ENCODE results near the gene SLC27A2. TPM values are rescaled to one million over a fixed set of nuclear protein-coding genes. Genes with fewer than 3 reads are reported as not detected.
"Not testable (repeated sequence)": the region's sequence is repeated elsewhere in the genome, so short reads cannot be mapped to it uniquely, and the experiment has no call there.

The SLC27A2 gene
- 10 to 100 TPM in 2 of 4 donors, 1 to 10 TPM in 2; 4.3 to 81.2 (median 11.3) TPM for polyA plus RNA-seq
- long read RNA-seq, donor 1, result 0 reads
- long read RNA-seq, donor 2, partial matches to known transcripts, result 0 of 3 reads
- long read RNA-seq, donor 2, other reads (novel, unspliced or antisense), result 0 of 3 reads
- long read RNA-seq, donor 3, transcript SLC27A2-201 (10 exons, 2,394 nt), result major isoform, 6 of 11 reads
- long read RNA-seq, donor 3, partial matches to known transcripts, result 5 of 11 reads
- long read RNA-seq, donor 3, other reads (novel, unspliced or antisense), result 0 of 11 reads
- long read RNA-seq, donor 4, result 0 reads
- long read RNA-seq, donor 5, partial matches to known transcripts, result 6 of 6 reads
- long read RNA-seq, donor 5, other reads (novel, unspliced or antisense), result 0 of 6 reads
- long read RNA-seq, donor 6, transcript SLC27A2-201 (10 exons, 2,394 nt), result major isoform, 7 of 21 reads
- long read RNA-seq, donor 6, partial matches to known transcripts, result 13 of 21 reads
- long read RNA-seq, donor 6, other reads (novel, unspliced or antisense), result 0 of 21 reads
- long read RNA-seq, donor 7, result 0 reads
- long read RNA-seq, donor 8, result 0 reads
- long read RNA-seq, donor 9, partial matches to known transcripts, result 0 of 1 reads
- long read RNA-seq, donor 9, other reads (novel, unspliced or antisense), result 0 of 1 reads
- long read RNA-seq, donor 10, transcript SLC27A2-201 (10 exons, 2,394 nt), result major isoform, 18 of 29 reads
- long read RNA-seq, donor 10, partial matches to known transcripts, result 11 of 29 reads
- long read RNA-seq, donor 10, other reads (novel, unspliced or antisense), result 0 of 29 reads

DNA sequence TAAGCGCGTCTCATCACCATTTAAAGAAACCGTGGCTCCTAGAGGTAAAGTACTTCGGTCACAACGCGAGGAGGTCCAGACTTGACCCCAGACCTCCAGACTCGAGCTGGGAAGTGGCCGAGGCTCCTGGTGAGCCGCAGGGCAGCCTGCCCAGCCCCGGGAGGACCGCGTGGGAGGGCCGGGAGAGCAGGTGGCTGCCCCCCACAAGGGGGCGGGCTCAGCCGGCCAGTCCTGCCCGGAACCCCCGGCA, at the start of gene SLC27A2:
Gene SLC27A2, plus strand, starts transcription at position 228 of the 250 bp plus-strand sequence. CDS start 232 bp downstream, outside the sequence.
- no peak for FAIRE-seq
- H3K27me3 ChIP-seq (ENCODE audit: control insufficient read depth in 3 of 3, insufficient read depth in 3 of 3, low read length in 3 of 3), result peaks cover 0 to 2% (median 0%) of the 10 kb centered on the region in 3 donors
- 2 to 3% (median 2%) methylated on average over 17 of the region's 17 CpGs for WGBS, 3 donors
- DNase-seq, result no peak
- no peaks in the 10 kb centered on the region for H3K9me3 ChIP-seq (ENCODE audit: control insufficient read depth in 2 of 2, insufficient read depth in 1 of 2, low read depth in 1 of 2, low read length in 1 of 2)
- H3K27ac ChIP-seq (ENCODE audit: low read depth in 1 of 3, low read length in 2 of 3), result peak within 1 kb of the TSS in 1 of 3 donors; percentile 36
- peaks cover 0 to 33% (median 0%) of the 10 kb centered on the region in 3 donors for H3K4me1 ChIP-seq (ENCODE audit: control insufficient read depth in 3 of 3, insufficient read depth in 2 of 3, low read depth in 1 of 3, low read length in 2 of 3)
- peak within 1 kb of the TSS; percentile 50 to 88 (median 65) for H3K4me3 ChIP-seq (ENCODE audit: low read depth in 1 of 3, low read length in 3 of 3)
- peaks cover 0 to 3% (median 0%) of the 10 kb centered on the region in 3 donors for H3K36me3 ChIP-seq (ENCODE audit: control insufficient read depth in 3 of 3, insufficient read depth in 2 of 3, low read depth in 1 of 3, low read length in 3 of 3)

DNA sequence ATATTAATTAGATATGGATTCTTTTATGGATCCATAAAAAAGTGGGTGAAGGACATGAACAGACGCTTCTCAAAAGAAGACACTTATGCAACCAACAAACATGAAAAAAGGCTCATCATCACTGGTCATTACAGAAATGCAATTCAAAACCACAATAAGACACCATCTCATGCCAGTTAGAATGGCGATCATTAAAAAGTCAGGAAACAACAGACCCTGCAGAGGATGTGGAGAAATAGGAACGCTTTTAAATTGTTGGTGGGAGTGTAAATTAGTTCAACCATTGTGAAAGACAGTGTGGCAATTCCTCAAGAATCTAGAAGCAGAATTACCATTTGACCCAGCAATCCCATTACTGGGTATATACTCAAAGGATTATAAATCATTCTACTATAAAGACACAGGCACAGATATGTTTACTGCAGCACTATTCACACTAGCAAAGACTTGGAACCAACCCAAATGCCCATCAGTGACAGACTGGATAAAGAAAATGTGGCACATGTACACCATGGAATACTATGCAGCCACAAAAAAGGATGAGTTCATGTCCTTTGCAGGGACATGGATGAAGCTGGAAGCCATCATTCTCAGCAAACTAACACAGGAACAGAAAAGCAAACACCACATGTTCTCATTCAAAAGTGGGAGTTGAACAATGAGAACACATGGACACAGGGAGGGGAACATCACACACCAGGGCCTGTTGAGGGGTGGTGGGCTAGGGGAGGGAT, 49.6 kb upstream of the SLC27A2 start:
- H3K4me1 ChIP-seq (ENCODE audit: control insufficient read depth in 3 of 3, insufficient read depth in 2 of 3, low read depth in 1 of 3, low read length in 2 of 3); H3K36me3 ChIP-seq (ENCODE audit: control insufficient read depth in 3 of 3, insufficient read depth in 2 of 3, low read depth in 1 of 3, low read length in 3 of 3); DNase-seq; H3K27ac ChIP-seq (ENCODE audit: low read depth in 1 of 3, low read length in 2 of 3); H3K27me3 ChIP-seq (ENCODE audit: control insufficient read depth in 3 of 3, insufficient read depth in 3 of 3, low read length in 3 of 3); FAIRE-seq; H3K9me3 ChIP-seq (ENCODE audit: control insufficient read depth in 2 of 2, insufficient read depth in 1 of 2, low read depth in 1 of 2, low read length in 1 of 2); H3K4me3 ChIP-seq (ENCODE audit: low read depth in 1 of 3, low read length in 3 of 3): not testable (repeated sequence)
- WGBS, 3 donors, result 93 to 98% (median 96%) methylated on average over 3 of the region's 3 CpGs

DNA sequence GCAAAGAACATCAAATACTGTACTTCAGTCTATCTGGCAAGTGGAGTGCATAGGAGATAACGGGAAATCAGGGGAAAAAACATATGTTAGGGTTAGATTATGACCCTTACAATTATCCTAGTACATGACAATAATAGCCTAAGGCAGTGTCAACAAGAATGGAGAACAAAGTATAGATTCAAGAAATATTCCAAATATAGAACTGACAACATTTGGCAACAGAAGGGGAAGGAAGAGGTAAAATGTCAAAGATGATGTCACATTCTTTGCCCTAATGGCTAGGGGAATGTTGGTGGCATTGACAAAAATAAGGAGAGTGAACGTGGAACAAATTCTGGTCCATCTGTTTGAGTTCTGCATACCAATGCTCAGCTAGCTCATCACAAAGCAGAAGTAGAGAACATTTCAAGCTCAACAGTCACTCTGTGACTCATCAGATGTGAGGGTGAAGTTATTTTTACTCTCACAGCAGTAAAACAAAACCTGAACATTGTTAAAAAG, 47.4 kb upstream of the SLC27A2 start:
- H3K4me3 ChIP-seq (ENCODE audit: low read depth in 1 of 3, low read length in 3 of 3), result no peak overlapping the region
- H3K27me3 ChIP-seq (ENCODE audit: control insufficient read depth in 3 of 3, insufficient read depth in 3 of 3, low read length in 3 of 3), result no peaks in the 10 kb centered on the region
- no peaks in the 10 kb centered on the region for H3K4me1 ChIP-seq (ENCODE audit: control insufficient read depth in 3 of 3, insufficient read depth in 2 of 3, low read depth in 1 of 3, low read length in 2 of 3)
- no peaks in the 10 kb centered on the region for H3K9me3 ChIP-seq (ENCODE audit: control insufficient read depth in 2 of 2, insufficient read depth in 1 of 2, low read depth in 1 of 2, low read length in 1 of 2)
- H3K36me3 ChIP-seq (ENCODE audit: control insufficient read depth in 3 of 3, insufficient read depth in 2 of 3, low read depth in 1 of 3, low read length in 3 of 3), result no peaks in the 10 kb centered on the region
- WGBS, 3 donors, result 37 to 47% (median 45%) methylated on average over 2 of the region's 2 CpGs
- no peak for DNase-seq
- H3K27ac ChIP-seq (ENCODE audit: low read depth in 1 of 3, low read length in 2 of 3), result no peak overlapping the region
- FAIRE-seq, result no peak

DNA sequence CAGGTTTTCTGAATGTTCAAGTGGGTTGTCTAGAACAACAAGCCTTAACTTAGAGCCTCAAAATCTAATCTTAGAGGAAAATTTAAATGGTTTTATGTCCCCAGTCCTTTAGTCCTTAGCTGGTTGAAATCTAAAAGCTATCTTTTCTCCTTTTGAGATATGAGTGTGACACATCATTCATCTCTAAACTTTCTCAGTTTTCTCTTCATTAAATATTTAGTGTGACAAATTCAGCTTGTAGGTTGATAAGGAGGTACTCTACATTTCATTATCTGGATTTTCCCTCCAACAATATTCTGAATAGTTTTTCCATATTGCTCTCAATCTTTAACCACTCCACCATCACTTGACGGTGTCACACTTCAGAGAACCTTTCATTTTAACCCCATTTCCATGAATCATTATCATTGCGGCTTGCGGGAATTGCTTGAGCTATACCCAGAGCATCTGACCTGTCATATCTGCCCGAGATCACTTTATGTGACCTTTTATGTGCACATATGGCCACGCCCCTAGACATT, 46.9 kb upstream of the SLC27A2 start:
- Histone ChIP-seq H3K27ac (ENCODE audit: low read depth in 1 of 3, low read length in 2 of 3) (no peak overlapping the region), H3K27me3 (ENCODE audit: control insufficient read depth in 3 of 3, insufficient read depth in 3 of 3, low read length in 3 of 3) (no peaks in the 10 kb centered on the region), H3K9me3 (ENCODE audit: control insufficient read depth in 2 of 2, insufficient read depth in 1 of 2, low read depth in 1 of 2, low read length in 1 of 2) (no peaks in the 10 kb centered on the region), H3K4me1 (ENCODE audit: control insufficient read depth in 3 of 3, insufficient read depth in 2 of 3, low read depth in 1 of 3, low read length in 2 of 3) (no peaks in the 10 kb centered on the region), H3K4me3 (ENCODE audit: low read depth in 1 of 3, low read length in 3 of 3) (no peak overlapping the region), H3K36me3 (ENCODE audit: control insufficient read depth in 3 of 3, insufficient read depth in 2 of 3, low read depth in 1 of 3, low read length in 3 of 3) (no peaks in the 10 kb centered on the region)
- WGBS, 3 donors, result 68 to 78% (median 70%) methylated on average over 5 of the region's 5 CpGs
- no peak for FAIRE-seq
- no peak for DNase-seq

DNA sequence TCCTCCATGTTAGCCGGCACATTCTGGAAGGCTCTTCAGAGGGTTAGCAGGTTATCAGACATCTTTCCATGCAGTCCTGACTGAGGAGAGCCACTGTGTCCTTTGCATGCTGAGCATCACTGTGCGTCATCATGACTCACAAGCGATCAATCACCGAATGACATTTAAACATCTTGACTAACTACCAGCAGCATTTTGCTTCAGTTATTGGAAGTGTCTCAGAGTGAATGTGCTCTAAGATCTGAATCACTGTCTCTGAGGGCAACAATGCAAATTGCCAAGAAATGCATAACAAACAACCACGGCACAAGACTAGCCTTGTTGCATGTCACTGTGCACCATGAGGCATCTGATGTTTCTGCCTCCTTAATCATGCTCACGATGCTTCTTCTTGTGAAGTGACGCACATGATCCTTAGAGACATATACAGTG, 44.6 kb upstream of the SLC27A2 start:
- Histone ChIP-seq H3K27me3 (ENCODE audit: control insufficient read depth in 3 of 3, insufficient read depth in 3 of 3, low read length in 3 of 3) (no peaks in the 10 kb centered on the region), H3K4me3 (ENCODE audit: low read depth in 1 of 3, low read length in 3 of 3) (no peak overlapping the region), H3K4me1 (ENCODE audit: control insufficient read depth in 3 of 3, insufficient read depth in 2 of 3, low read depth in 1 of 3, low read length in 2 of 3) (no peaks in the 10 kb centered on the region), H3K36me3 (ENCODE audit: control insufficient read depth in 3 of 3, insufficient read depth in 2 of 3, low read depth in 1 of 3, low read length in 3 of 3) (no peaks in the 10 kb centered on the region), H3K27ac (ENCODE audit: low read depth in 1 of 3, low read length in 2 of 3) (no peak overlapping the region), H3K9me3 (ENCODE audit: control insufficient read depth in 2 of 2, insufficient read depth in 1 of 2, low read depth in 1 of 2, low read length in 1 of 2) (no peaks in the 10 kb centered on the region)
- DNase-seq (no peak), FAIRE-seq (no peak)
- WGBS, 3 donors, result 77 to 92% (median 78%) methylated on average over 7 of the region's 7 CpGs

DNA sequence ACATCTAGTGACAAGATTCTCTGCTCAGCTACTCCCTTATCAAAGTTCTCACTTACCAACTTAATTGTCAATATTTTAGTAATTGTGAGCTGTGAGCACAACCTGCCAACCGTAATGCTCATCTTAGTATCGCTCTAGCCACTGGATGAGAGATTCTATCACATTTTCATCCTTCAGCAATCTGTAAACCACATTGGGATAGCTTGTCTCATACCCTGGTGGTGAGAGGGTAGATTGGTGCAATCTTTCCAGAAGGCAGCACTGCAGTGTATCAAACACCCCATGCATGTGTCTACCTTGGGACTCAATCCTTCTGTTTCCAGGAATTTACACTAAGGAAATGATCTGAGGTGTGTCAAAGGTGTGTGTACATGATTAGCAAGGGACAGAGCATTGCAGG, 44.1 kb upstream of the SLC27A2 start:
- Histone ChIP-seq H3K4me3 (ENCODE audit: low read depth in 1 of 3, low read length in 3 of 3) (no peak overlapping the region), H3K27me3 (ENCODE audit: control insufficient read depth in 3 of 3, insufficient read depth in 3 of 3, low read length in 3 of 3) (no peaks in the 10 kb centered on the region), H3K36me3 (ENCODE audit: control insufficient read depth in 3 of 3, insufficient read depth in 2 of 3, low read depth in 1 of 3, low read length in 3 of 3) (no peaks in the 10 kb centered on the region), H3K9me3 (ENCODE audit: control insufficient read depth in 2 of 2, insufficient read depth in 1 of 2, low read depth in 1 of 2, low read length in 1 of 2) (no peaks in the 10 kb centered on the region), H3K4me1 (ENCODE audit: control insufficient read depth in 3 of 3, insufficient read depth in 2 of 3, low read depth in 1 of 3, low read length in 2 of 3) (no peaks in the 10 kb centered on the region), H3K27ac (ENCODE audit: low read depth in 1 of 3, low read length in 2 of 3) (no peak overlapping the region)
- WGBS, 3 donors, result 88 to 91% (median 88%) methylated on average over 2 of the region's 2 CpGs
- DNase-seq (no peak), FAIRE-seq (no peak)

DNA sequence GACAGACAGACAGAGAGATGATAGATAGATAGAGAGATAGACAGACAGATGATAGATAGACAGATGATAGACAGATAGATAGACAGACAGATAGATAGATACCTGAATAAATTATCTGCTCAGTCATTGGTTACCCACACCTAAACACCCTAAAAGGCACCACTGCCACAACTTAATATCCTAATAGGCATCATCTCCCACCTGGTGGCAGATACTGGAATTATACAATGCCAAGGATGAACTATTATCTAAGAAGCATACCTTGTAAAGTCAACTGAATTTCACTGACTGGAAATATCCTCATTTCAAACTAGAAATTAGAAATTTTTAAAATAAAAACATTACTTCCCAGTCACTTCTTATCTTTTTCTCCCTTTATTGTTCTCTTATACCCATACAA, 43.6 kb upstream of the SLC27A2 start:
- Histone ChIP-seq H3K36me3 (ENCODE audit: control insufficient read depth in 3 of 3, insufficient read depth in 2 of 3, low read depth in 1 of 3, low read length in 3 of 3) (no peaks in the 10 kb centered on the region), H3K4me3 (ENCODE audit: low read depth in 1 of 3, low read length in 3 of 3) (no peak overlapping the region), H3K9me3 (ENCODE audit: control insufficient read depth in 2 of 2, insufficient read depth in 1 of 2, low read depth in 1 of 2, low read length in 1 of 2) (no peaks in the 10 kb centered on the region), H3K27me3 (ENCODE audit: control insufficient read depth in 3 of 3, insufficient read depth in 3 of 3, low read length in 3 of 3) (no peaks in the 10 kb centered on the region), H3K27ac (ENCODE audit: low read depth in 1 of 3, low read length in 2 of 3) (no peak overlapping the region), H3K4me1 (ENCODE audit: control insufficient read depth in 3 of 3, insufficient read depth in 2 of 3, low read depth in 1 of 3, low read length in 2 of 3) (no peaks in the 10 kb centered on the region)
- DNase-seq, result no peak
- no peak for FAIRE-seq

DNA sequence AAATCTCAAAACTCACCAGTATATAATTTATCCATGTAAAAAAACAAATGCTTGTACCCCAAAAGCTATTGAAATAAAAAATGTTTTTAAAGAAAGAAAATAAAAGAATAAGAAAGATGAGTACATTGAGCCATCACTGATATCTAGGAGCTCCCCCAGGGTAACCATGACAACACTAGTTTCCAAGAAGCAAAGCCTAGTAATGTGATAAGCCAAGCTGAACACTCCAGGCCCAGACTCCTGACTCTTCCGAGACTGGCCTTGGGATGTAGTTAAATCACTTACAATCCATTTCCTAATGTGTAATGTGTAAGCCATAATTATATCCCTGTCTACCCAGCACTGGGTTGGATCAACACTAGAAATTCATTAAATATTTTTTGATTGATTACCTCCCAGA, 41.9 kb upstream of the SLC27A2 start:
- WGBS, 3 donors, result 0 to 2% (median 0%) methylated on average over 1 of the region's 1 CpG
- FAIRE-seq (no peak), DNase-seq (peak in 1 of 2 donors; percentile 16)

More for the DNA sequence above, 41.9 kb upstream of the SLC27A2 start:
- Histone ChIP-seq H3K4me3 (ENCODE audit: low read depth in 1 of 3, low read length in 3 of 3) (no peak overlapping the region), H3K27ac (ENCODE audit: low read depth in 1 of 3, low read length in 2 of 3) (no peak overlapping the region), H3K27me3 (ENCODE audit: control insufficient read depth in 3 of 3, insufficient read depth in 3 of 3, low read length in 3 of 3) (no peaks in the 10 kb centered on the region), H3K36me3 (ENCODE audit: control insufficient read depth in 3 of 3, insufficient read depth in 2 of 3, low read depth in 1 of 3, low read length in 3 of 3) (no peaks in the 10 kb centered on the region), H3K4me1 (ENCODE audit: control insufficient read depth in 3 of 3, insufficient read depth in 2 of 3, low read depth in 1 of 3, low read length in 2 of 3) (no peaks in the 10 kb centered on the region), H3K9me3 (ENCODE audit: control insufficient read depth in 2 of 2, insufficient read depth in 1 of 2, low read depth in 1 of 2, low read length in 1 of 2) (no peaks in the 10 kb centered on the region)

All from small intestine (tissue), 16 donors.